Measurements from ENCODE around the gene ZNF444.

GRCh38 chr19:56139847-56140582 is 1.1 kb upstream of the ZNF444 start:
- TF ChIP-seq, protein P1, sequence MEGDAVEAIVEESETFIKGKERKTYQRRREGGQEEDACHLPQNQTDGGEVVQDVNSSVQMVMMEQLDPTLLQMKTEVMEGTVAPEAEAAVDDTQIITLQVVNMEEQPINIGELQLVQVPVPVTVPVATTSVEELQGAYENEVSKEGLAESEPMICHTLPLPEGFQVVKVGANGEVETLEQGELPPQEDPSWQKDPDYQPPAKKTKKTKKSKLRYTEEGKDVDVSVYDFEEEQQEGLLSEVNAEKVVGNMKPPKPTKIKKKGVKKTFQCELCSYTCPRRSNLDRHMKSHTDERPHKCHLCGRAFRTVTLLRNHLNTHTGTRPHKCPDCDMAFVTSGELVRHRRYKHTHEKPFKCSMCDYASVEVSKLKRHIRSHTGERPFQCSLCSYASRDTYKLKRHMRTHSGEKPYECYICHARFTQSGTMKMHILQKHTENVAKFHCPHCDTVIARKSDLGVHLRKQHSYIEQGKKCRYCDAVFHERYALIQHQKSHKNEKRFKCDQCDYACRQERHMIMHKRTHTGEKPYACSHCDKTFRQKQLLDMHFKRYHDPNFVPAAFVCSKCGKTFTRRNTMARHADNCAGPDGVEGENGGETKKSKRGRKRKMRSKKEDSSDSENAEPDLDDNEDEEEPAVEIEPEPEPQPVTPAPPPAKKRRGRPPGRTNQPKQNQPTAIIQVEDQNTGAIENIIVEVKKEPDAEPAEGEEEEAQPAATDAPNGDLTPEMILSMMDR (conservative IDR thresholded peaks at IDR 0.05; ENCODE audit: low read length), result no peak
- no peak for TF ChIP-seq EZH2phosphoT487 (IDR thresholded peaks at IDR 0.05; ENCODE audit: borderline replicate concordance)
